NCI-H146 (cell line): Measurements from ENCODE around the gene ATP6AP1.

Source experiments
- DNase-seq: peaks from one replicate; lab custom pipeline; 2025; lab: John Stamatoyannopoulos, UW

The ATP6AP1 gene

DNA sequence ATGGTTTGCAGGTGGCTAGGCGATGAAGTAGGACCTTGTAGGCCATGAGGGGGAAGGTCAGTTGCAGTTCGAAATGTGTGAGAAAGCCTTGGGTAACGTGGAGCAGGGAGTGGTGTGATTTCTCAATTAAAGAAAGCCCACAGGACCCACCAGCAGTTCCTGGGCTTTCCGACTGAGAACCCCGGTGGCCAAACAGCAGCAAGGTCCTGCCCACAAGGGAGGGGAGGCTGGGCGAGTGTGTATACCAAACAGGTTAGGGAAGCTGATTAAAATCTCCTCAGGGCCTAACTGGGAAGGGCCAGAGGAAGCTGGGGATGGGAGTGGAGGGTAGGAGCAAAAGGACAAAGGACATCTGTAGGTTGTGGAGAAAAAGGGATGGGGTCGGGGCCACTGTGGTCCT is 2.4 kb downstream of the ATP6AP1 start:
- DNase-seq: no peak

DNA sequence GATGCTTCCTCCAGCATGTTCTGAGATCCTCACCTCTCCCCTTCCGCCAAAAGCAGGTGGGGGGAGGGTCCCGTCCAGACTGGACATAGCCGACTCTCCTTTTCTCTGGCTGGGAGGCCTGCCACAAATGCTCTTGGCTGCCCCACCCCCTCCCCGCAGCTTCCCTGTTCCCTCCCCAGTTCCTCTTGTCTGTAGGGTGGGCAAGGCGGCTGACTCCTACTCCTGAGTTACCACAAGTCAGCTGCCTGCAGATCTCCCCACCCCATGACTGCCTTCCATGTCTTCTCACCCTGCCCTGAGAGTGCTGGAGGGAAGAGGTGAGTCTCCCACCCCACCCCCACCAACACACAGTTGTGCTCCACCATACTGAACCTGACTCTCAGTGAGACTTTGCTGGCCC is 2.9 kb downstream of the ATP6AP1 start:
- no peak for DNase-seq

DNA sequence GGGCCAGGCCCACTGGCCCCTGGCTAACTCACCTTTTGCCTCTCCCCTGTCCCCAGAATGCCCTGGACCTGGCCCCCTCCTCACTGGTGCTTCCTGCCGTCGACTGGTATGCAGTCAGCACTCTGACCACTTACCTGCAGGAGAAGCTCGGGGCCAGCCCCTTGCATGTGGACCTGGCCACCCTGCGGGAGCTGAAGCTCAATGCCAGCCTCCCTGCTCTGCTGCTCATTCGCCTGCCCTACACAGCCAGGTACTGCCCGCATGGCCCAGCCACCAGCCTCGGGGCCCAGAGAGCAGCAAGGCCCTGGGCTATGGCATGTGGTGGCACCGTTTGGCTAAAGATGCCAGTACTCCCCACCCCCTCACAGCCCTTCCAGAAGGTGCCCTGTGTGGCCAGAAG is 3.7 kb downstream of the ATP6AP1 start:
- no peak for DNase-seq

DNA sequence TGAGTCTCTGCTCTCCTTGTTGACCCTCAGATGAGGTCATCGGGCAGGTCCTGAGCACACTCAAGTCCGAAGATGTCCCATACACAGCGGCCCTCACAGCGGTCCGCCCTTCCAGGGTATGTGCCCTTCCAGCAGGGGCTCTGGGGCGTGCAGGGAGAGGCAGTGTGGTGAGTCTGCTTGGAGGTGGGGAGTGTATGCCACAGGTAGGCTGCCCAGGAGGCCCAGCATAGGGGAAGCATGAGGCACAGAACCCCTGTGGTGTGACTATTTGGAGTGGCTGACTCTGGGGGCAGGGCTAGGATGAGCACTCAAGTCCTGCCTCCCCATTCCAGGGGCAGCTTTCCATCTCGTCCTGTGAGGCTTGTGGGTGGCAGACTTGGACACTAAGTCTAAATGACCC is 5.1 kb downstream of the ATP6AP1 start:
- no peak for DNase-seq

DNA sequence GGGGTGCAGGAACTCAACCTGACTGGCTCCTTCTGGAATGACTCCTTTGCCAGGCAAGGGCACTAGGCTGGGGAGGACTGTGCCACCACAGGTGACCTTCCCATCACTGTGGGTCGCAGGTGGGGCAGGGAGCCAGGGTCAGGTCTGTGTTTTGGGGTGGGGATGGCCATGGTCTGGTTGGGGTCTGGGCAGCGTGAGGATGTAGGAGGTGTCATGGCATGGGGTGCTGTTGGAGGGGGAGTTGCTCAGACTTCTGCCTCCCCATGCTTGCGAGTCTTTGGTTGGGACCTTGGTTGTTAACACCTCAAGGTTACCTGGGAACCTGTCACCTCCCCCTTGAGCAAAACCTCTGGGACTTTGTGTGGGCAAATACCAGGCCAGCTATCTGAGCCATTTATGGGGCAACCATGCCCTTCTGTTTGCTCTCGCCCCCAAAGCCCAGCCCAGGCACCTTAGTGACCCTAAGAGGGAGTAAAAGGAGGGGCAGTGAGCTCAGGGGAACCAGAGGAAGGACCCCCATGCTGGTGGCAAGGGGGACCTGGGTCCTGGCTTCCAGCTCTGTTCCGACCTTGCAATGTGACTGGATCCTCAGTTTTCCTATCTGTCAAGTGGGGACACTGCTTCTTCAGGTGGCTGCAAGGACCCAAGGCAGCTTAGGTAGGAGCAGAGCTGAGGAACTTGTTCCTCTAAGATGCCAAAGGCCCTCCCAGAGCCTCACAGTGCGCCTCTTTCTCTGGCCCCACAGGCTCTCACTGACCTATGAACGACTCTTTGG is 6.1 kb downstream of the ATP6AP1 start:
- DNase-seq: no peak

DNA sequence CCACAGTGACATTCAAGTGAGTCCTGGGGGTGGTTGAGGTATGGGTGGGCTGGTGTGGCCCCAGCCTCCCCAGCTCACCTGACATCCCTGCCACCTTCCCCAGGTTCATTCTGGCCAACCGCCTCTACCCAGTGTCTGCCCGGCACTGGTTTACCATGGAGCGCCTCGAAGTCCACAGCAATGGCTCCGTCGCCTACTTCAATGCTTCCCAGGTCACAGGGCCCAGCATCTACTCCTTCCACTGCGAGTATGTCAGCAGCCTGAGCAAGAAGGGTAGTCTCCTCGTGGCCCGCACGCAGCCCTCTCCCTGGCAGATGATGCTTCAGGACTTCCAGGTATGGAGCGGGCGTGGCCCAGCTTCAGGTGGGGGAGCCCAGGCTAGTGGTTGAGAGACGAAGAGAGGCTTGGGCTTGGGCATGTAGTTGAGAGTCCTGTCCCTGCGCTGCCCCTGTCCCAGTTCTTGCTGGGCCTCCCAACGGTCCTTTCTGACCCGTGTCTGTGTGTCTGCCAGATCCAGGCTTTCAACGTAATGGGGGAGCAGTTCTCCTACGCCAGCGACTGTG is 6.8 kb downstream of the ATP6AP1 start:
- DNase-seq: no peak

DNA sequence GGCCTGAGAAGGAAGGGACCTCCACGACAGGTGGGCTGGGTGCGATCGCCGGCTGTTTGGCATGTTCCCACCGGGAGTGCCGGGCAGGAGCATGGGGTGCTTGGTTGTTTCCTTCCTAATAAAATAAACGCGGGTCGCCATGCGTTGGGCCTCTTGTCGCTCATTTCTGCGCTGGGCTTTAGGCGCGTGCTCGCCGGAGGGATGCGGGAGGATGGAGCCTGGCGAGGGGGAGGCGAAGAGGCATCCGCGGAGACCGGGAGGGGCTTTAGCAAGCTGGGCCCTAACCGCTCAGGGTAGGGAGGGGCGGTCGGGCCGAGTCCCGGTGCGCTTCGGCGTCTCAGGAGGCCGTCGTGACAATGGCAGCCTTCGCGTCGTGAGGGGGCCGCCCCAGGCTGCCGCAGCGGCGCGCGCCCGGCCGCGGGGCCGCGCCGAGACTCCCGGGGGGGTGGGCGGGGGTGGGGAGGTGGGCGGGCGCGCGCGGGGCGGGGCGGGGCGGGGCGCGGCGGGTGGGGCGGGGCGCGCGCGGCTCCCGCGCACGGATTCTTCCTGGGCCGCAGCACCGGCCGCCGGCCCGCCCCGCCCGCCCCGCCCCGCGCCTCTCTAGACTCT is 8.0 kb downstream of the ATP6AP1 start:
- peak; percentile 65 for DNase-seq

DNA sequence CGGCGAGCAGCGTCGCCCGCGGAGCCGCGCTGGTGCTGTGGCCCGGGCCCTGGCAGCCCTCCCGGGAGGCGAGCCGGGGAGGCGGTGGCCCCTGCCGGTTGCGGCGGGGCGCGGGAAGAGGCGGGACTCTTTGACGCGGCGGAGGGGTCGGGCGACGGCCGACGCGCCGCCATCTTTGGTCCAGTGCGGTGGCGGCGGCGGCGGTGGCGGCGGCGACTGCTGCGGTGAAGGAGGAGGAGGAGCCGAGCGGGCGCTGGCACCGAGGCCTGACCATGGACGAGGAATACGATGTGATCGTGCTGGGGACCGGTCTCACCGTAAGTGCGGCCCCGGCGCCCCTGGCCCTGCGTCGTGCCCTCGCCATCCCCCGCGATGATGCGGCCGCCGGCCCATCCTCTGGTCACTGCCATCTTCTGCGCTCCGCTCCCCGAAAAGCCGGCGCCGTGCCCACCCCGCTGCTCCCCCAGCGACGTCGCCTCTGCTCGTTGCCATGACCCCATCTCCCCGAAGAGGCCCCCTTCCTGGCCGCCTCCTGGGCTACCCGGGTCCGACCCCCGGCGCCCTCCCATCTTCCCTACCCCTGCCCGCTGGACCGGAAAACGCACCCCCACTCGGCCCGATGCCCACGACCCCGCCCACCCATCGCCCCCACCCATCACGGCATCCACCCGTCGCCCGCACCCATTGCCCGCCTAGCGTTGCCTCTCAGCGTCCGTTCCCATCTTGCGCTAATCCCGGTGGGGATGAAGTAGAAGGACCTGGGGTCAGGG is 8.7 kb downstream of the ATP6AP1 start, which contains the start of gene GDI1:
Gene GDI1, plus strand, starts transcription at position 172 of the 770 bp plus-strand sequence. Its CDS starts 101 bp downstream, at position 273.
- DNase-seq: peak; percentile 59

DNA sequence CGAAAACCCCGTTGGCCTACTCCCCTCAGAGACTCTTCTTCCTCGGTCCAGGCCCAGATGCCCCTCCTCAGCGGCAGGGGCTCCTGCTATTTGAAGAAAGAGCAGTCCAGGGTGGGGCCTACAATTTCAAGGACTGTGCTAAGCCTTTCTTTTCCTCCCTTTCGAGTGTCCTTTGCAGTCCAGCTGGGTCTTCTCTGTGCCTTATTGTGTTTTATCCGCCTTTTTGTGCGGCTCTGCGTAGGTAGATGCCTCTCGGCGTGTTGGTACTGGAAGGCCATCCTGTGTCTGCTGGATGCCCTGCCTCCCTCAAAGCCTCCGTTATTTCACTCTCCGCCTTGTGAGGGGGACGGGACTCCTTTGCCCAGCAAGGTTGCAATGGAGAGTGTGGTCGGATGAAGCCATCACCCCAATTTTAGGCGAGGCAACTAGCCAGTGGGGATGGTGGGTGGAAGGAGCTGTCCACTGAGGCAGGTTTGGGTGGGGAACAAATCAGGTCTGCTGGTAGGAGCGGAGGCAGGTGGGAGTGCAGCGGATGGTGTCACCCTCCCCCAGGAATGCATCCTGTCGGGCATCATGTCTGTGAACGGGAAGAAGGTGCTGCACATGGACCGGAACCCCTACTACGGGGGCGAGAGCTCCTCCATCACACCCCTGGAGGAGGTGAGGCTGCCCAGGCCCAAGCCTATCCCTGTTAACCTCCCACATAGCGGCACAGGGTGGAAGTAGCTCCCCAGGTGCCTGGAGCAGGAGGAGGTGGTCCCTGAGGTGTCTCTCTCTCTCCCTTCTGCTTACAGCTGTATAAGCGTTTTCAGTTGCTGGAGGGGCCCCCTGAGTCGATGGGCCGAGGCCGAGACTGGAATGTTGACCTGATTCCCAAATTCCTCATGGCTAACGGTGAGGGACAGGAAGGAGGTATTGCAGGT is 9.8 kb downstream of the ATP6AP1 start:
- no peak for DNase-seq

DNA sequence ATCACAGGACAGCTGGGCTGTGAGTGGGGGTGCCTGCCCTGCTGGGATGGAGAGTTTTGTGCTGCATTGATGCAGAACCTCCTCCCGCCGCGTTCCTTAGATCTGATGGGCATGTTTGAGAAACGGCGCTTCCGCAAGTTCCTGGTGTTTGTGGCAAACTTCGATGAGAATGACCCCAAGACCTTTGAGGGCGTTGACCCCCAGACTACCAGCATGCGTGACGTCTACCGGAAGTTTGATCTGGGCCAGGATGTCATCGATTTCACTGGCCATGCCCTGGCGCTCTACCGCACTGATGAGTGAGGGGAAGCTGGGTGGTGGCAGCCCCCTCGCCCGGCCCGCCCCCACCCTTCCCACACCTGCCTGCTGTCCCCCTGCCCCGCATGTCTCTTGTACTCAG is 11.4 kb downstream of the ATP6AP1 start:
- DNase-seq: no peak

DNA sequence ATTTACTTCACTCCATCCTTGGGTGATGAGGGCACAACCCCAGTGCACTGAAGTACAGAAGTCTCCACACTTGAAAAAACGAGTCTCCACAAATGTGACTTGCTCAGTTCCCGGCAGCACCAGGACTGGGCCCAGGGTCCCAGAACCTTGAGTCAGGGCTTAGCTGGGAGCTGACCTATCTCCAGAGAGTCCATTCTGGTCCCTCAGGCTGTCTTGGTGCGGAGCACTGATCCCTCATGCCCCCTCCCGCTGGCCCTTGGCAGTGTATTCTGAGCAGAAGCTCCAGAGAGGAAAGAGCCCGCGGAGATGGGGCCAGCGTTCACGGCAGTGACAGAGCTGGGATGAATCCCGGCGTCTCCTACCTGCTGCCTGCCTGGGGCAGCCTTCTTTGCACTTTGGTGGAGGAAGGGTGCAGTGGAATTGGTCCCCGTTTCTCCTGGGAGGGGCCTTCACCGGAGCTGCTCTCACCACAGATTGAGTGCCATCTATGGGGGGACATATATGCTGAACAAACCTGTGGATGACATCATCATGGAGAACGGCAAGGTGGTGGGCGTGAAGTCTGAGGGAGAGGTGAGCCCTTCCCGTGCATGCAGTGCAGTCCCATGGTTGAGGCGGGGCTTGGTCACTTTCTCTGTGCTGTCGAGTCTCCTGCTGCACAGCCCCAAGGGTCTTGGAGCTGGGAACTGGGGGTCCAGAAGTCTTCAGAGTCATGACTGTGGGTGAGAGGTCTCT is 12.3 kb downstream of the ATP6AP1 start:
- no peak for DNase-seq

DNA sequence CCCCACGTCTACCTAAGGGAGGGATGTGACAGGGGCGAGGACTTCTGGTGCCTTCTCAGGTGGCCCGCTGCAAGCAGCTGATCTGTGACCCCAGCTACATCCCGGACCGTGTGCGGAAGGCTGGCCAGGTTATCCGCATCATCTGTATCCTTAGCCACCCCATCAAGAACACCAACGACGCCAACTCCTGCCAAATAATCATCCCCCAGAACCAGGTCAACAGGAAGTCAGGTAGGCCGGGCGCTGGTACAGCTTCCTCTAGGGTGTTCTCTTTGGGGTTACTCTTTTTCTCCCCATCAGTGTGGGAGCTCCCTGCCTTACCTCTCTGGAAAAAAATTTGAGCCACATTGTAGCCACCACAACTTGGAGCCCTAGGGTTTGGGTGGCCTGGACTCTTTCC is 13.1 kb downstream of the ATP6AP1 start:
- DNase-seq: no peak

DNA sequence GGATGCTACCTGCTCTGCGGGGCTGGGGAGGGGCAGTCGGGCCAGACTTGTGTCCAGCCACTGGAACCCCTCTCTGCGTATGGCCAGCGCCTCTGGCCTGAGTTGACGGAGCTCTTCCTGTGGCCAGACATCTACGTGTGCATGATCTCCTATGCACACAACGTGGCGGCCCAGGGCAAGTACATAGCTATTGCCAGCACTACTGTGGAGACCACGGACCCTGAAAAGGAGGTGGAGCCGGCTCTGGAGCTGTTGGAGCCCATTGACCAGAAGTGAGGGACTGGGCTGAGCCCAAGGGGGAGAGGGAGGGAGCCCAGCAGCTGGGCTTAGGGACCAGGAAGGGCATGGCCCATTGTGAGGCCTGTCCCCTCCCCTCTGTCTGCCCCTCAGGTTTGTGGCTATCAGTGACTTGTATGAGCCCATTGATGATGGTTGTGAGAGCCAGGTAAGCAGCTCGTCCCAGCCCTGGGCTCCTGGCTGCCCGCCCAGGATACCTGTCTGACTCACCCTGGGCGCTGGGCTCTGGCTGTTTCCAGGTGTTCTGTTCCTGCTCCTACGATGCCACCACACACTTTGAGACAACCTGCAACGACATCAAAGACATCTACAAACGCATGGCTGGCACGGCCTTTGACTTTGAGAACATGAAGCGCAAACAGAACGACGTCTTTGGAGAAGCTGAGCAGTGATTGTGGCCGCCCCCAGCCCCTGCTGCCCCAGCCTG is 13.7 kb downstream of the ATP6AP1 start:
- no peak for DNase-seq

DNA sequence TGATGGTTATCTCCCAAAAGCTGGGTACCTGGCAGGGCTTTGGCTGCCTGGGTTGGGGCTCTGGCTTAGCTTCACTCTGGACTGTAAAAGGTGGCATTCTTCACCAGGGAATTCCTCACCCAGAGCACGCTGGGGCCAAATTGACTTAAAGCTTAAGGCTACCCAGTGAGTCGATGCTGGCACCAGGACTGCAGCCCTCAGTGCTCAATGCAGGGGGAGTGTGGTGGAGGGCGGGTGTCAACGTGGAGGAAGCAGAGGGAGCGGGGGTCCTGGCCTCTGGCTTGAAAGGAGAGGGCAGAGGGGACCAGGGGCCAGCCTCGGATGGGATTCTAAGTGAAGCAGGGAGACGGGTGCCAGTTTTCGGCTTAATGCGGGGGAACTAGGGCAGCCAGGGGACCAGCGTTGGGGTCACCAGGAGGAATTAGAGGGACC is 15.0 kb downstream of the ATP6AP1 start:
- DNase-seq: peak; percentile 16

DNA sequence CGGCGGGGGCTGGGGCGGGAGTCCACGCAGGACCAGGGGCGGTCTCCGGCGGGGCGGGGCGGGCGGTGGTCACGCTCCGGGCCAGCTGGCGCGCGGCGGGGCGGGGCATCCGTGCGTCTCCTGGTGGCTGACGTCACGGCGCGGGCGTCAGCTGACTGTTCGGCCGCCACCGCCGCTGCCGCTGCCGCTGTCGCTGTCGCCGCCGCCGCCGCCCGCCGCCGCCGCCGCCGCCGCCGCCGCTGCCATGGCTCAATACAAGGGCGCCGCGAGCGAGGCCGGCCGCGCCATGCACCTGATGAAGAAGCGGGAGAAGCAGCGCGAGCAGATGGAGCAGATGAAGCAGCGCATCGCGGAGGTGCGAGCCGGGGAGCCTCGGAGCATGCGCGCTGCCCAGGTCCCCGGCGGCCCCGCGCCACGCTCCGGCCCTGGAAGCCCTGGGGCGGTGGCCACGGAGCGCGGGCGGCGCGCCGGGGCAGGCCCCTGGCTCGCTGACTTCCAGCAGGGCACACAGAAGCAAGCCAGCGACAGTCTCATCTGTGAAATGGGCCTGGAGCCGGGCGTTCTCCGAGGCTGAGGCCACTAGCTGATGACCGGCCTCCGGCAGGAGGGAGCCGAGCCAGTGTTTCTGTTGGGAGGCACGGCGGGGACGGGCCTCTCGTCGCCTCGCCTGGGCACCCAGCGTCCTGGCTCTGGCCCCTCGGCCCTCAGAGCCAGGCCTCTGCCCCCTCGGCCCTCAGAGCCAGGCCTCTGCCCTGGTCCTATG is 15.7 kb downstream of the ATP6AP1 start, which contains the start of gene FAM50A:
Gene FAM50A, plus strand, starts transcription at position 150 of the 763 bp plus-strand sequence. Its CDS starts 95 bp downstream, at position 245.
- peak; percentile 70 for DNase-seq

DNA sequence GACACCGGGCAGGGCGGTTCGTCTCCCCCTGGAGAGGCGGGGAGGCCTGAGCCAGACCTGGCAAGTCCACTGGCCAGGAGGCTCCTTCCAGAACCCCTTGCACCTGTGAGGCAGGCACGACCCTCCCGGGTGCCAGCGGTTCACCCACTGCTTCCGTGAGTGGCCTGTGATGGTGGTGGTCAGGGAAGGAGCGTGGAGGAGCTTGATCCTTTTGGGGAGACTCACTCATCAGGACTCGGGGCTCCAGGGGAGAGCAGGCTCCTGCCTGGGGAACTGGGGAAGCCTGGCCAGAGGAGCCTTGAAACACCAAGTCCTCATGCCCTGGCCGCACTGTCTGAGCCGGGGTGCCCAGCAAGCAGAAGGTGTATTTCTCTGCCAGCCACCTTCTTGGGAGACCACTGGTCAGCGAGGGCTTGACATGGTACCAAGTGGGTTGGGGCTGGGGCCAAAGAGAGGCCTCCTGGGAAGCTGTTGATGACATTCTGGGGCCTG is 16.3 kb downstream of the ATP6AP1 start:
- no peak for DNase-seq

DNA sequence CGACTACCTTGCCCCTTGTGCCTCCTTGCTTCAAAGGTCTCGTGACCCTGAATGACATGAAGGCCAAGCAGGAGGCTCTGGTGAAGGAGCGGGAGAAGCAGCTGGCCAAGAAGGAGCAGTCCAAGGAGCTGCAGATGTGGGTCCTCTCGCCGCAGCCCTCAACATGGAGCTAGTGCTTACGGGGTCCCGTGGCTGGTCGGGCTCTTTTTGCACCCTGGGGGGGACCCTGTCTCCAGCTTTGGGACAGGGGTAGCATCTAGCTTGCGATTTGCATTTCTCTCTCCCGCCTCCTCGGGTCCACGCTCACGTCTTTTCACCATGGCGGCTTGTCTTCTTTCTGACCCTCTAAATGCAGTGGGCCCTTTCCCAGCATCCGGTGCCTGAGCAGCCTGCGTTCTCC is 17.3 kb downstream of the ATP6AP1 start:
- DNase-seq: no peak

DNA sequence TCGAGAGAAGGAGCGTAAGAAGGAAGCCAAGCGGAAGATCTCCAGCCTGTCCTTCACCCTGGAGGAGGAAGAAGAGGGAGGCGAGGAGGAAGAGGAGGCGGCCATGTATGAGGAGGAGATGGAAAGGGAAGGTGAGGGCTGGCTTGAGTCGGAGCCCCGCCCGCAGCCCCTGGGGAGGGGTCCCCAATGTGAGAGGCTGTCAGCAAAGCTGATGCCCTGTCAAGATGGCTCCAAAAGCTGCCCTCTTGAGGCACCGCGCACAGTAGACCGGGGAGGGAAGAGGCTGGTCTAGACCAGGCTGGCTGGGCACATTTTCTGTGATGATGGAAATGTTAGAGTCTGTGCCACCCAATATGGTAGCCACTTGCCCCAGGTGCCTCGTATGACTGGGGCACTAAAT is 18.0 kb downstream of the ATP6AP1 start:
- DNase-seq: no peak

DNA sequence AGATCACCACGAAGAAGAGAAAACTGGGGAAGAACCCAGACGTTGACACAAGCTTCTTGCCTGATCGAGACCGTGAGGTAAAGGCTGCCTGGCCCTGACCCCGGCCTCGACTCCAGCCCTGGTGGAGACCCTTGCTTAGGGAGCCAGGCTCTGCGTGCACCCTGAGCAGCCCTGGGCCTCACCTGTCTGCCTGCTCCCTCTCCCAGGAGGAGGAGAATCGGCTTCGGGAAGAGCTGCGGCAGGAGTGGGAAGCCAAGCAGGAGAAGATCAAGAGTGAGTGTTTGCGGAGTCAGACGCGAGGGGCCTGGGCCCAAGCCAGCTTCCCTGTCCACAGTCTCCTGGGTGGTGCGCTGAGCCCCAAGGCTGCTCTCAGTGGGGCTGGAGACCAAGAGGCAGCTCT is 20.0 kb downstream of the ATP6AP1 start:
- no peak for DNase-seq
